Superior temporal gyrus (tissue), 1 donor: ENCODE data around the gene FBXW5.

Experiments used
- DNase-seq: peaks from one replicate; pipeline ENCODE4 v3.0.0-alpha.2; 2016; ENCODE audit errors: extremely low spot score

Gene FBXW5

DNA sequence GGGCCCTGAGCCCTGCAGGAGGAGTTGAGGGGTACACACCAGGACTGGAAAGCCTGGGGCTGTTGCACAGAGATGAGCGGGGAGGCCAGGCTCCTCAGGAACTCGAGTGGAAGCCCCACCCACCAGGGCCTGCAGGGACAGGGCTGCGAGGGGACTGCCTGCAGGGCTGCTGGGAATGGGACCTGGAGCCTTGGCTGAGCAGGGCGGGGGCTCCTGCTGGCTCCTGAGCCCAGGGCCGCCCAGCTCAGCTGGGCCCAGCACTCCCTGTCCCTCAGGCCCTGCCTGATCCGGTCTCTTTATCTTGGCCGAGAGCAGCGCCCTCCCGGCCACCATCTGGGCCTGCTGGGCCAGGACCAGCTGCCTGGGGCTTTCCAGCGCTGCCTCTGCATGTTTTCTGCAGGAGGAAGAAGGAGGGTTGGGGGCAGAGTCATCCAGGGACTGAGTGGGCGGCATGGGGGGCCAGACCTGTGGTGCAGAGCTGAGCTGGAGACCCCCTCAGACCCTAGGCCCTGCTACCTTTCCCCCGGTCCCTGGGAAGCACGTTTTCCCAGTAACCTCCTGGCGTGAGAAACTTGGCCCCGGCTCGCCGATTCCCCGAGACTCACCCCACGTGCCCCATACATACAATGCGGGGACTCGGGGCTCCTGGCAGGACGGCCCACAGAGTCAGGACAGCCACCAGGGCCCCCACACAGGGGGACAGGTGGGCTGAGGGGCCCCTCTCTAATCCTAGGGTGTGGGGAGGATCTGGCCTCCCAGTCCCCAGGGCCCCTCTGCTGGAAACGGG, 16.9 kb upstream of the FBXW5 start:
- no peak for DNase-seq

DNA sequence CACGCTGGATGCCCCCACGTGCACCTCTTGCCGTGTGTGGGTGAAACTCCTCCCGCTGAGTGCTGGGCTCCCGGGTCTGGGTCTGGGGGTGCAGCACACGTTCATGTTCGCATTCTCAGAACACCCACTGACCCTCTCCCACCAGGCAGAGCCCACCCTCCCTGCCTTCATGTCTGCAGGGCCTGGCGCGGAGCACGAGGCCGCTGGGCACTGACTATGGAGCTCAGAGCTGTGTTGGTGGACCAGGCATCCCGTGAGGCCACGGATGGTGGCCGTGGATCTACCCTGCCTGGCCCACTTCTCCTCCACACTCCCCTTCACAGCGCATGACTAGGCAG, 16.4 kb upstream of the FBXW5 start:
- DNase-seq, result no peak

- DNase-seq, result no peak
Measured at GRCh38 chr9:136960212-136960937, 15.8 kb upstream of the FBXW5 start.

DNA sequence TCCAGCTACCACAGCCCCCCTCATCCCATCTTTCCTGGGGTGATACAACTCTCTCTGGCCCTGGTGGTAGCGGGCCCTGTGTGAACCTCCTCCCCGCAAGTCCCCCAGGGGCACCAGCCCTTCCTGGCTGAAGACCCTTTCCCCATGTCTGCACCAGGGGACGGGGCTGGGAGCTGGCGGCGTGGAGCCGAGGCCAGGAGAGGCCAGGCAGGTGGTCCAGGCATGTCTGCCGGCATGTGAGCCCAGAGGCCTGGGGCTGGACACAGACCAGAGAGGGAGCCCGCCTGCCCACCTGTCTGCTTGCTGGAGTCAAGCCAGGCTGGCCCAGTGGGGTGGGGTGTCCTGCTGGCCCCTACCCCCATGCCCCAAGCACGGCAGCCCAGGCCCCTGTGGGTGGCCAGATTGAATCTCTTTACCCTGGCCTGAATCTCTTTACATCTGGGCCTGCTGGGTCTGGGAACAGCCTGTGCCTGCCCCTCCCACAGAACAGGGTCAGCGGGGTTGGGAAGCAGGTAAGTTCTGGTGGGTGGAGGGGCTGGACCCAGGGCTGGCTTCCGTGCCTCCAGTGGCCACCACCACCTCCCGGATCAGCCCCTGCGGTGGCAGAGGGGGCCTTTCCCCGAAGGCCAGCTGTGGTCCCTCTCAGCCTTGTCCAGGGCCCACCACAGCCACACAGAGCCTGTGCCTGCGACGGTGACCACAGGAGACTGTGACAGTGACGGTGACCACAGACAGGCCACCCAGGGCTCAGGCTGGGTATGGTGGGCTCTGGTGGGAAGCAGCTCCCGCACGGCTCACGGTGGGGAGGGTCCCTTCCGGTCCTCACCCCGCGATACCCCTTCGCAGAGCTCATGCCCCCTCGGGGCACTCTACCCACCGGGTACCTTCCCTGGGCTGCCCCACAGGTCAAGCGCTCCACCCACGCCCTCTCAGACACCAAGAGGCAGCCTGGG, 14.6 kb upstream of the FBXW5 start:
- no peak for DNase-seq

DNA sequence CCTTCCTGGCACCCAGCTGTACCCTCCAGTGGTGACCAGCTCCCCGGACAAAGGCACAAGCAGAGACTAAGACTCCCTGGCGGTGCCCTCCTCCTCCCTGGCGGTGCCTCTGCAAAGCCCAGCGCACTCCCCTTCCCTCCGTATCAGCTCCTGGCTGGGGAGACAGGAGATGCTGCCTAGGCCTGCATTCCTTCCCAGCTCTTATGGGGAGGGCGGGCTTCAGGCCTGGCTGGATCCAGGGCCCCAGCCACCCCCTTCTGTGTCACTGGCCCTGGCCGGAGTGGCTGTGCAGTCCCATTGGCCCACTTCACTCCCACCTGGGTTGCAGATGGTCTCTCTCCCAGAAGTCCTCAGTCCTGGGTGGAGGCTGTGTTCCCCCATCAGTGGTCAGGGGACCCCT, 13.9 kb upstream of the FBXW5 start:
- DNase-seq, result no peak

DNA sequence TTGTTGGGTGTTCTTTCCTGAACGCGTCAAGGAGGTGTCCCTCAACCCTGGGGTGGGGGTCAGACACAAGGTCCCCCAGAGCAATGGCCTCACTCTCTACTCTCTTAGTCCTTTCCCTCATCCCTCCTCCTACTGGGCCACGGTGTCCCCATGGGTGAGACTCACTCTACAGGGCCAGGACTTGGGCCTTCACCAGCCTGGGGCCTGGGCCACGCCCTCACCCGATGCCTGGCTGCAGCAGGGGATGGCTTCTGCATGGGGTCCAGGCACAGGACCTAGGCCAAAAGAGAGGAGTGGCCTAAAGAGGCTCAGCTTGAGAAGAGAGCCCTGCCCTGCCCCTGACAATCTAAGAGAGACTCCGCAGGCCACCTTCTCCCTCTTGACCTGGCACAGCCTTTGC, 13.4 kb upstream of the FBXW5 start:
- no peak for DNase-seq

DNA sequence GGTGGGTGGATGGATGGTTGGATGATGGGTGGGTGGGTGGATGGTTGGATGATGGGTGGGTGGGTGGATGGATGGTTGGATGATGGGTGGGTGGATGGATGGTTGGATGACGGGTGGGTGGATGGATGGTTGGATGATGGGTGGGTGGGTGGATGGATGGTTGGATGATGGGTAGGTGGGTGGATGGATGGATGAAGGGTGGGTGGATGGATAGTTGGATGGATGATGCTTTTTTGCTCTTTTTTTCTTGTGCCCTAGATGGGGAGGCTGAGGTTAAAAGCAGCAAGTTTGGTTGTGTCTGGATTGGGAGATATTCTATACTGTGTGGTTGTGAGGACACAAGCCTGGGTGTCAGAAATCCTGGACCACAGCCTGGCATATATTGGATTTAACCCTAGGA, 12.9 kb upstream of the FBXW5 start:
- no peak for DNase-seq

DNA sequence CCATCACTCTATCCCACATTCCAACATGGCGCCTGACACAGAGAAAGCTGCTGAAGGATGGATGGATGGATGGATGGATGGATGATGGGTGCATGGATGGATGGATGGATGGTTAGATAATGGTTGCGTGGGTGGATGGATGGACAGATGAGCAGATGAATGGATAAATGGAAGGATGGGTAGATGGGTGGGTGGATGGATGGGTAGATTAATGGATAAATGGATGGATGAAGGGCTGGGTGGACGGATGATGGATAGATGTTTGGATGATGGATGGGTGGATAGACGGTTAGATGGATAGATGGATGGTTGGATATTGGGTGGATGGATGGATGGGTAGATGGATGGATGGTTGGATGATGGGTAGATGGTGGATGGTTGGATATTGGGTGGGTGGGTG, 12.1 kb upstream of the FBXW5 start:
- no peak for DNase-seq

DNA sequence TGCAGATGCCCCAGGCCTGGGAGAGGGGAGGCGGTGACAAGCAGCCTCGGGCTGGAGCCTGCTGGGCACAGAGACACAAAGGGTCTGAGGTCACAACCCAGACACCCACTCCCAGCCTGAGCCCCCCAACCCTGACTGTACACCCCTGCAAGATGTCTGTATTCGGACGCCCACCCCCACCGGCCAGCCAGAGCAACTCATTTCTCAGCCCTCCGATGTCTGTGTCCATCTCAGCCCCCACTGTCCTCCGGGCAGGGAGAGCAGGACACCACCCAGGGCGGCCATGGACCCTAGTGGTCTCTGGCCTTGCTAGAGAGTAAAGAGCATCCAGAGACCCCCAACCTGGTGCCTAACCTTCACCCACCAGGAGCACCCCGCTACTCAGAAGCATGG, 11.4 kb upstream of the FBXW5 start:
- DNase-seq, result no peak

GRCh38 chr9:136955202-136955942, 10.8 kb upstream of the FBXW5 start:
- no peak for DNase-seq

- DNase-seq, result no peak
Measured at GRCh38 chr9:136954270-136955083, 9.9 kb upstream of the FBXW5 start.

- no peak for DNase-seq
Measured at GRCh38 chr9:136953771-136954269, 9.3 kb upstream of the FBXW5 start.

DNA sequence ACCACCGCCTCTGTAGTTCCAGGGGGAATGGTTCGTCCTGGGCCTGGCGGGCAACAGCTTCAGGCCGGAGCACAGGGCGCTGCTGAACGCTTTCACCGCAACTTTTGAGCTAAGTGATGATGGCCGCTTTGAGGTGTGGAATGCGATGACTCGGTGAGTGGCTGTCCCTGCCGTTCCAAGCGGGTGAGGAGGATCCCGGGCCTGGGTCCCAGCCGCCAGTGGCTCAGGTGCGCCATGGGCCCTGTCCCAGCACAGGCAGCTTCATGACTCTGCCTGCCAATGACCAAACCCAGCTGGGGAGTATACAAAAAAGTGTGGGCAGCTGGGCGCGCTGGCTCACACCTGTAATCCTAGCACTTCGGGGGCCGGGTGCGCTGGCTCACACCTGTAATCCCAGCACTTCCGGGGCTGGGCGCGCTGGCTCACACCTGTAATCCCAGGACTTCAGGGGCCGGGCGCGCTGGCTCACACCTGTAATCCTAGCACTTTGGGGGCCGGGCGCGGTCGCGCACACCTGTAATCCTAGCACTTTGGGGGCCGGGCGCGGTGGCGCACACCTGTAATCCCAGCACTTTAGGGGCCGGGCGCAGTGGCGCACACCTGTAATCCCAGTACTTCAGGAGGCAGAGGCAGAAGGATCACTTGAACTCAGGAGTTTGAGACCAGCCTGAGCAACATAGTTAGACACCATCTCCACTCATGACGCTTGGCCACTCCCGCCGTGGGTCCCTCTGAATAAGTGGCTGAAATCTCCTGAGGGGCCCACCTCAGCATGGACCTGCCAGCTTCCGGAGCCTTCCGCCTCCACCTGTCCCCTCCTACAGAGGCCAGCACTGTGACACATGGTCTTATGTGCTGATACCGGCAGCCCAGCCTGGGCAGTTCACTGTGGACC, 8.6 kb upstream of the FBXW5 start:
- no peak for DNase-seq

DNA sequence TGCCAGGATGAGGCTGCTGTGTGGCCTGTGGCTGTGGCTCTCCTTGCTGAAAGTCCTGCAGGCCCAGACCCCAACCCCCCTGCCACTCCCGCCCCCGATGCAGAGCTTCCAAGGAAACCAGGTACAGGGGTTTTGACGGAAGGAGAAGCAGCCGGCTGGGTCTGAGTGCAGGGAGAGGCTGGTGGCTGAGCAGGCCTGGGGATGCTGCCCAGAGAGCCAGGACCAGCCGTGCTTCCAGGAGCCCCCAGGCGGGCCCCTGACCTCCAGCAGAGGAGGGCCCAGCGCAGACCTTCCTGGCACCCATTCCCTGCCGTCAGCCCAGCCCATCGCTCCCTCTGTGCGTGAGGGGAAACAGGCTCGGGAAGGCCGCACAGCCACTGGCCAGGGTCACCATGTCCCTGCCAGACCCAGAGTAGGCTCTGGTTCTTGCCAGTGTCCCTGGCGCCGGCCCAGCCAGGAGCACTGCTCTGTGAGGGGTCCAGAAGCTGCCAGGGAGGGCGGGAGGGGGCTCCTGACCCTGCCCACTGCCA, 7.8 kb upstream of the FBXW5 start:
- DNase-seq, result no peak

DNA sequence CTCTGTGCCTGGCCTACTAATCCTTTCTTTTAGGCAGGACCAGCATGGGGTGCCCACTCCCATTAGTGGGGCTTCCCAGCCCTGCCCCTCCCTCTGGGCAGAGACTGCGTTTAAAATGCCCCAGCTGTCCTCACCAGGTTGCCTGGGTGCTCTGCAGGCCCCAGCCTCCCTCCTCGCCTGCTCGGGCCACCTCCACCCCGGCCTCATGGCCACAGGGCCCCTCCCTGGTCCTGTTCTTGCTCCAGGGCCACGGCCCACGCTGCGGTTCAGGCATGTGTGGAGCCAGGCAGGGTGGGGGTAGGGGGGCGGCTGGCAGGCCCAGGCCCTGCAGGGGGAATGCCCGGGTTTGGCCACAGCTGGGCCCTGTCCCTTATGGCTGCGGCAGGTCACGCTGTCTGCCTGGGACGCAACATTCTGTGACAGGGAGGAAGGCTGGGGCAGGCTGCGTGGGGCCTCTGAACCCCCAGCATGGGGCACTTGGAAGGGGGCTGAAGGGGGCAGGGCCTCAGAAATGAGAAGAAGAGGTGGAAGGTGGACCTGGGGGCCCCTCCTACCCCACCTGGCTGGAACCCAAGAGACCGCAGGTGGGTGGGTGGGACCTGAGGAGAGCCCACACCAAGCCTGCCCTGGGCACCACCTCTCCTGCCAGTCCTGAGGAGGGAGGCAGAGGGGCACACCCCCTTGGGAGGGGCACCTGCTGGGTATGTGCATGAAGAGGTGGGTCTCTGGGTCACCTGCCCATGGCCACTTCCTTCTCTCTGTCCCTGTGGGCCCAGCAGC, 7.2 kb upstream of the FBXW5 start, which contains the start of gene LCN12:
Gene LCN12, plus strand, starts transcription at position 733 of the 780 bp plus-strand sequence. CDS start 55 bp downstream, outside the sequence.
- DNase-seq, result no peak

- peak; percentile 21 for DNase-seq
Measured at GRCh38 chr9:136950656-136951276, 6.2 kb upstream of the FBXW5 start.

DNA sequence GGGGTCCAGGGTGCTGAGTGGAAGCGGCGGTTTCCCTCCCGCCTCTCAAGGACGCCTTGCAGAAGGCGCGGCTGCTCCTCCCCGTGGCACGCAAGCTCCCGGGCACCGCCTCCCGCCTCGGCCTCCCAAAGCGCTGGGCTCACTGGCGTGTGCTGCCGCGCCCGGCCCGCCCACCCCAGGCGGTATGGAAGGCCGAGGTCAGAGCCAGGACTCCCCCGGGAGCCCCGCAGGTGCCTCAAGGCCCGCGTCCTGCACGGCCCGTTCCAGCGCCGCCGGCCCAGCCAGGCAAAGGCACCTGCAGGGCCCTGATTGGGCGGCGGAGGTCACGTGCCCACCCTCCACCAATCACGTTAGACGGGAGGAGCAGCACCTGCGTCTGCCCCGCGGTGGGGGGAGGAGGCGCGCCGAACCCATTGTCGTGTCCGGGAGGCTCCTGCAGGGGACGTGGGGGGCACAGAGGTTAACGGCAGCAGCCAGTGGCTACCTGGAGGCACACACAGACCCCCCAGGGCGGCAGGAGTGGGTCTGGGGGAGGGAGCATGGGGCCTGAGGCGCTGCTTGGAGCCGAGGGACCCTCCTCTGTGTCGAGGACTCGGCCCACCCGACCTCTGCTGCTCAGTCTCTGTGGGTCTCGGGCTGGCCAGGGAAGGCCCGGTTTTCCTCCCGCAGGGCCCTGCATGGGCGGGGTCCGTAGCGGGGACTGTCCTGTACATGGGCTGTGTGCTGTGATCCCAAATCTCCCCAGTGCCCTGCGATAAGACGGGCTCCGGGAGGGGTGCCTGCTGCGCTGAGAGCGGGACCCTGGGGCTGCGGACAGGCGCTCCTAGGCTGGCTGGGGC, 5.5 kb upstream of the FBXW5 start:
- peak; percentile 96 for DNase-seq
